Aorta (tissue), 5 donors: ENCODE results near the gene C10orf71. TPM values are rescaled to one million over a fixed set of nuclear protein-coding genes. Genes with fewer than 3 reads are reported as not detected.

Experiments used
- ATAC-seq: fragments of 200-7000 bp; cut with Tn5 transposase; one replicate; pipeline ENCODE4 v1.9.1; 2022; ENCODE audit warnings: moderate library complexity; ENCODE audit not compliant: low FRiP score
- DNase-seq, 2 donors: peaks; one replicate each; pipeline ENCODE4 v3.0.0-alpha.2; 2020
- H3K27ac ChIP-seq, 2 donors: one replicate each; pipeline ENCODE4 v1.5.1; 2013; ENCODE audit warnings: low read length in 2 of 2, mild to moderate bottlenecking in 2 of 2, moderate library complexity in 2 of 2, control low read depth in 1 of 2, inconsistent platforms in 1 of 2, low read depth in 1 of 2
- H3K27me3 ChIP-seq, 2 donors: one replicate each; pipeline ENCODE4 v1.6.1; 2013; ENCODE audit warnings: control low read depth in 1 of 2, low read length in 1 of 2, mild to moderate bottlenecking in 1 of 2, moderate library complexity in 1 of 2; ENCODE audit not compliant: insufficient read depth in 2 of 2, control insufficient read depth in 1 of 2
- H3K36me3 ChIP-seq, 2 donors: one replicate each; pipeline ENCODE4 v1.6.1; 2013; ENCODE audit warnings: control low read depth in 1 of 2, low read length in 1 of 2, mild to moderate bottlenecking in 1 of 2; ENCODE audit not compliant: insufficient read depth in 2 of 2, control insufficient read depth in 1 of 2
- H3K4me1 ChIP-seq, 2 donors: one replicate each; pipeline ENCODE4 v1.6.1; 2013; ENCODE audit warnings: low read length in 2 of 2, control low read depth in 1 of 2, mild to moderate bottlenecking in 1 of 2, moderate library complexity in 1 of 2; ENCODE audit not compliant: insufficient read depth in 2 of 2, control insufficient read depth in 1 of 2
- H3K4me3 ChIP-seq, 2 donors: one replicate each; pipeline ENCODE4 v1.5.1; 2013; ENCODE audit warnings: low read length in 2 of 2, control low read depth in 1 of 2, mild to moderate bottlenecking in 1 of 2
- H3K9me3 ChIP-seq: one replicate; pipeline ENCODE4 v1.6.1; 2013; ENCODE audit warnings: mild to moderate bottlenecking, low read length; ENCODE audit not compliant: control insufficient read depth
- WGBS, 2 donors: extraction: QIAGEN DNeasy Blood & Tissue Kit; methylation state at CpG; one replicate each; pipeline ENCODE4 v1.1.7; 2013; 5-methylcytosine and 5-hydroxymethylcytosine counted together
- intact Hi-C, 2 donors: fragments of 100-400 bp; cut with DNase I; formaldehyde crosslinking; loops; one replicate each; pipeline versions ENCODE4 v1.14.2 to v1.15.0; 2022
- polyA plus RNA-seq, 2 donors: library from polyadenylated mRNA; stranded (reverse); fragments of 200-250 nt; gene quantifications; one replicate each; pipeline ENCODE4 v1.2.3, GENCODE V29; 2013
- total RNA-seq, 2 donors: library from RNA; stranded (reverse); fragmentation: NEBNext Ultra II Directional; extraction: Animal tissue kit (Norgen Biotek cat#: 25700); gene quantifications; one replicate each; pipeline ENCODE4 v1.2.1, GENCODE V29; 2021
- donor health status: healthy with polysubstance abuse.
- donor health status: Bipolar disorder and iron deficiency.
- donor health status: DM: no; HTN: no; CAD: no.
- donor health status: DM: no; HTN: no; CAD: no.
- donor health status: DM: yes; HTN: yes; CAD: no.

Gene C10orf71
- total and polyA plus RNA-seq, 4 donors, result 0.09 to 0.13 (median 0.13) TPM; not detected in 1

DNA sequence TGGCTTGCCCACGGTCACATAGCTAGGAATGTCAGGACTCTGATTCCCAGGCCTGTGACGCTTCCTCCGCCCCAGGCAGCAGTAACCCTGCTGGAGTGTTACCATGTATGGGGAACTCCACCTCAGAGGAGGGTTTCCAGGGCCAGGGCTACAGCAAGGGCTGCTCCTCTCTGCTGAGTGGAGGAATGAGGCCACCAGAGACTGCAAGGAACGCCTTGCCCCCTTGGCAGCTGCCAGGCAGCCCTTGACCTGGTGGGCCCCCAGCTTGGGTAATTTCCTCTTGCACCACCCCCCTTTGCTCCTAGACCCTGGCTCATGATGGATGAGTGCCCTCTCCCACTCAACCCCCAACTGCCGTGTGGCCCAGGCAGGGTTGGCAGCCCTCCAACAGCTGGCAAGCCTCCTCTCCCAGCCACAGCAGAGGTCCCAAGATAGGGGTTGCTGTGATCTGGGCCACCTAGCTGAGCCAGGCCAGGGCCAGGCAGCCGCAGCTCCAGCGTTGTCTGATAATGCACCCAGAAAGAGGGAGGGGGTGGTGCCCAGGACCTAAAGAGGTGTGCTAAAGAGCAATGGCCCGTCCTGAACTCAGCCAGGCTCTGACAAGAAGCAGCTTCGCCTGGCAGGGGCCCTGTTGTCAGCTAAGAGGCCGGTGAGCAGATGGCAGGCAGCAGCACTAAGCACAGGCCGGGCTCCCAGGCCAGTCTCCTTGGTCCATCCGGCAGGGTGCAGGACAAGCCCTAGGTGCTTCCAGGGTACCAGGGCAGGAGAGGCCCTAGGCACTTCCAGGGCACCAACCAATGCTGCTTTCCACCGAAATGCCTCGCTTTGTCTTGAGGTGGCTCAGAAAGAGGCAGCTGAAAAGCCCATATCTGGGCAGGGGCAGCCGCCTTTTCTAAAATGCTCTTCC lies 61.6 kb downstream of the C10orf71 start:
- Histone ChIP-seq H3K9me3 (no peaks in the 10 kb centered on the region), H3K4me1 (no peaks in the 10 kb centered on the region), H3K36me3 (no peaks in the 10 kb centered on the region), H3K27me3 (no peaks in the 10 kb centered on the region), H3K4me3 (no peak overlapping the region), H3K27ac (no peak overlapping the region)
- DNase-seq (peak; percentile 58 to 74), ATAC-seq (peak; percentile 57)
- intact Hi-C loops, result no loop called here
- 49 to 50% methylated on average over 15 of the region's 15 CpGs for WGBS, 2 donors

DNA sequence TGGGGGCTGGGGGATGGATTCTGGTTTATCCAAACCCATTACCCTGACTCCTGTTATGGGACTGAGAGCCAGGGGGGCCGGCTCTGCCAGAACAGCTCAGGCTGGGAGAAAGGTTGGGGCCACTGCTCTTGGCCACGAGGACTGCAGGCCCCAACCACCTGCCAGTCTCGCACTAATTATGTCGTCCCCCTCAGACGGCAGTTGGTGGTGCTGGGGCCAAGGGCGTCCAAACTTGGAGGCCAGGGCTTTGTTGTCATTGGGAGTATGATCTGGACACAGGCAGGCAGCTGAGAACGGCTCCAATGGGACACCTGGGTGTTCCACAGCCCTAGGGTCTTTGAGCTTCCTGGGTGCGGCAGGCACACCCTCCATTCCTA lies 62.2 kb downstream of the C10orf71 start:
- DNase-seq (peak in 1 of 2 donors; percentile 38), ATAC-seq (no peak)
- Histone ChIP-seq H3K36me3 (no peaks in the 10 kb centered on the region), H3K27ac (no peak overlapping the region), H3K4me1 (no peaks in the 10 kb centered on the region), H3K9me3 (no peaks in the 10 kb centered on the region), H3K27me3 (no peaks in the 10 kb centered on the region), H3K4me3 (no peak overlapping the region)
- intact Hi-C loops, result no loop called here
- 84 to 87% methylated on average over 8 of the region's 8 CpGs for WGBS, 2 donors

DNA sequence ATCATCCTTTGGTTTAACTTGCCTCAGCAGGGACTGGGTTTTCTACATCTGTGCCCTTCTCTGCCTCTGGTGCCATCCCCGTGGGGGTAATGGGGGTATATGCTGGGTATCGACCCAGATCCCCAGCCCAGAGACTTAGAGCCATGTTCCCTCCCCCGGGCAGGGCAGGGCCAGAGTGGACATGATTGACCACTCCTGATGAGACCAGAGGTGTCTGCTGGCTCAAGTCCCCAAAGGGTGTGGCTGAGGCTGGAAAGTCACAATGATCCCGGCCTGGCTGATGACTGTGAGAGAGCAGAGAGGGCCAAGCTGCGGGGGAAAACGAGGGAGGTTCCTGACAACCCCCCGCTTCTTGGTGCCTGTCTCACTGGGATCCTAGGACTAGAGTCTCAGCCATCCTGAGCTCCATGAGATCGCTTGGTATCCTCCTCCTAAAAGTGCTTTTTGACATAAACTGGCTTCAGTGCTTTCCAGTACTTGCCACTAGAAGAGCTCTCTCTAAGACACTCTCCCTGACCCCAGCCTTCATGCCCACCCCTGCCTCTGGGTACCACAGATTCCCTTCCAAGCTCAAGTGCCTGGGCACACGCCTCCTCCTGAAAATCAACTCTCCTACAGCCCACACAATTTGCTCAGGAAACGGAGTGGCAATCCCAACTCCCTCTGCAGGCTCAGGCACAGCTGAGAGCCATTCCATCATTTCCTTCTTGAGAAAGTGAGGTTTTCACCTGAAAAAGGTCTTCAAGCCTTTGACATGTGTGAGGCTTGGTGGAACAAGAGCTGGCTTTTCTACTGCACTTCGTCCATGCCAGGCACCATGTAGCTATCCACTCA lies 63.0 kb downstream of the C10orf71 start:
- H3K36me3 ChIP-seq, result no peaks in the 10 kb centered on the region
- ATAC-seq (no peak), DNase-seq (peak in 1 of 2 donors; percentile 38)

DNA sequence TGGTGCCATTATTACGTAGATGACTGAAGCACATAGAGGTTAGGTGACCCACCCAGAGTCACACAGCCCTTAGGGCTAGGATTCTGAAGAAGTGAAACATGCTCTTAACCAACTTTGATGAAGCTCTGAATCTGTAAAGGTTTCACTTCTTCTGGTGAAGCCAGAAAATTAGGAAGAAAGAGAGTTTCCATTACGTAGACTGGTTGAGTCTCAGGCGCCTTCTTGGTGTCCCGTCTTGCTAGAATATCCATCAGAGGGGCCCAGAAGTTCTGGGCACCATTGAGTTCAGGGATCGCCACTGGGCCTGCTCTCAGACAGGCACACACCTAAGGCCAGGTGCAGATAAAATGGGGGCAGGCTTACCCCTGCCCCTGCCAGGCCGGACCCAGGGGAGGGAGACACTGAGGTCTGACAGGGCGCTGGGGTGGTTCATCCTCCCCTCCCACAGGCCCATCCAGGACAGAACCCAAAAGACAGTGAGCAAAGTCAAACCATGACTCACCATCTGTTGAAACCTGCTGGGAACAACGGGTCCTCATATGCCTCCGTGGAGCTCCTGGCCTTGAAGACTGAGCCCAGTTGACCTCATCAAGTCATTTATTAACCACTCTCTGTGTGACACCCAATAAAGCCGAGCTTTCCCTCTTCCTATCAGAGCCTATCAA lies 63.8 kb downstream of the C10orf71 start:
- ATAC-seq (no peak), DNase-seq (peak in 1 of 2 donors; percentile 48)
- intact Hi-C loops, result no loop called here
- no peaks in the 10 kb centered on the region for H3K36me3 ChIP-seq
- H3K27ac ChIP-seq, result no peak overlapping the region
- H3K4me1 ChIP-seq, result no peaks in the 10 kb centered on the region
- no peaks in the 10 kb centered on the region for H3K27me3 ChIP-seq
- WGBS, 2 donors, result 88 to 89% methylated on average over 10 of the region's 10 CpGs
- H3K4me3 ChIP-seq, result no peak overlapping the region
- no peaks in the 10 kb centered on the region for H3K9me3 ChIP-seq

More for the DNA sequence above, 63.0 kb downstream of the C10orf71 start:
- intact Hi-C loops, result no loop called here
- WGBS, 2 donors, result 85 to 89% methylated on average over 11 of the region's 11 CpGs
- H3K27ac ChIP-seq, result no peak overlapping the region
- H3K4me3 ChIP-seq, result no peak overlapping the region
- no peaks in the 10 kb centered on the region for H3K4me1 ChIP-seq
- no peaks in the 10 kb centered on the region for H3K27me3 ChIP-seq
- no peaks in the 10 kb centered on the region for H3K9me3 ChIP-seq

DNA sequence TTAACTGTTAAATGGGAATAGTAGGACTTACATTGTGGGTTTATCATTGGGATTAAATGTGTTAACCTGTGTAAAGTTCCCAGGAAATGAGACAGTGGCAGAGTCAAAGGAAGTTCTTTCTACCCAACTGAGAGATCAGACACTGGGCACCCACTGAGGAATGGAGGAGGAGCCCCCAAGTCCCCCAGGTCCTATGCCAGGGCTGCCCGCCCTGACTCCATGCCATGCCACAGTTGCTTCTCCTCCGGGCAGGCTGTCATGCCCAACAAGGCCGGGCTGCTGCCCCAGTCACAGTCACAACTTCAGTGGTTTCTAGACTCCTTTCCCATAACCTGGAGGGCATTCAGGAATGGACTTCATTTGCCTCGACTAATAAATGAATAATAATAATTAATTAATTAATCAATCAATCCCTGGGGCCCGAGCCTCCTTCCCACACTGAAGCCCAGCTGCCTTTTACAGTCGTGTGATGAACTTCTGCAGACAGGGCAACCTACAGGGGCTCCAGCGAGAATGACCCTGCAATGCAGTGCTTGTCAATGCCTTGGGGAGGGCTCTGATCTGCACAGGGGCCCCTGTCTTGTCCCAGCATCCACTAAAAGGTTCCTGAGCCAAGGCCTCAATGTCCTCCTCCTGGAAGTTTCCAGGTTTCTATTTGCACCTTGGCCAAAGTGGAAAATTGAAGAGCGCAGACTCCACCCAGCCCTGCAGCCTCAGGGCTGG lies 64.5 kb downstream of the C10orf71 start:
- DNase-seq (peak in 1 of 2 donors; percentile 28), ATAC-seq (no peak)
- Histone ChIP-seq H3K36me3 (no peaks in the 10 kb centered on the region), H3K9me3 (no peaks in the 10 kb centered on the region), H3K4me3 (no peak overlapping the region), H3K4me1 (no peaks in the 10 kb centered on the region), H3K27ac (no peak overlapping the region), H3K27me3 (no peaks in the 10 kb centered on the region)
- intact Hi-C loops, result no loop called here
- 83 to 84% methylated on average over 8 of the region's 8 CpGs for WGBS, 2 donors

DNA sequence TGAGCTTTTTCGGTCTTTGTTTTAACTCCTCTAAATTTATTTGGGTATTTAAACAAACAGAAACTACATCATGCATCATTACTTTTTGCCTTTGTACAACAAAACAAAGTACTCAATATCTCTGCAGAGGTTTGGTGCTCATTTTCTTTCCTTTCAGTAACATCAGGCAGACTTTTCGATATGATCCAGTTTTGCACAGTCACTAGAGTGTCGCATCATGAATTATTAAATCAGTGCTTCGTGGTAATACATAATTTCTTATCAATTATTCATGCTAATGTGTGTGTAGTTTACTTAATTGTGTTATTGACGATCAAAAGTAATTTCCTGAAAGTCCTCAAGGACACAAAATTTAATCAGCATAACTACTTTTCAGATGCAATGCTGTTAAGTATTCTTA lies 65.1 kb downstream of the C10orf71 start:
- Histone ChIP-seq H3K27ac (no peak overlapping the region), H3K9me3 (no peaks in the 10 kb centered on the region), H3K4me3 (no peak overlapping the region), H3K36me3 (no peaks in the 10 kb centered on the region), H3K4me1 (no peaks in the 10 kb centered on the region), H3K27me3 (no peaks in the 10 kb centered on the region)
- ATAC-seq, result no peak
- no peak for DNase-seq
- intact Hi-C loops, result no loop called here
- WGBS, 2 donors, result 82 to 86% methylated on average over 5 of the region's 5 CpGs

DNA sequence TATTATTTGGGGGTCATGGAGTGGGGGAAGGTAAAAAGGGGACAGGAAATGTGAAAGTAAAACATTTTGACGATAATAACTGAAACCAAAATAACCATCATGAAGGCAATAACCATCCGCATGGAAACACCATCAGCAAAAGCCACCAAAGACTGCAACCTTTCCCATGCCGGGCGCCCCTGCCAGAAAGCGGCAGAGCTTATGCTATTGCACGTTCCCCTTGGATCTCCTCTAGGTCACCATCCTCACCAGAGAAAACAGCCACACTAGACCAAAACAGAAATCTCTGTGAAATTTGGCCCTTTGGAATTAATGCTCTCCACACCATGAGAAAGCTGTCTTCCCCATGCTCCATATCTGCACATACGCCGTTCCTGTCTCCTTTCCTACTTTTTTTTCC lies 65.8 kb downstream of the C10orf71 start:
- no peaks in the 10 kb centered on the region for H3K36me3 ChIP-seq
- DNase-seq (peak in 1 of 2 donors; percentile 27), ATAC-seq (no peak)
- H3K27me3 ChIP-seq, result no peaks in the 10 kb centered on the region
- H3K4me1 ChIP-seq, result no peaks in the 10 kb centered on the region
- no peaks in the 10 kb centered on the region for H3K9me3 ChIP-seq
- 87 to 89% methylated on average over 8 of the region's 8 CpGs for WGBS, 2 donors
- no peak overlapping the region for H3K4me3 ChIP-seq
- intact Hi-C loops, result no loop called here
- no peak overlapping the region for H3K27ac ChIP-seq

DNA sequence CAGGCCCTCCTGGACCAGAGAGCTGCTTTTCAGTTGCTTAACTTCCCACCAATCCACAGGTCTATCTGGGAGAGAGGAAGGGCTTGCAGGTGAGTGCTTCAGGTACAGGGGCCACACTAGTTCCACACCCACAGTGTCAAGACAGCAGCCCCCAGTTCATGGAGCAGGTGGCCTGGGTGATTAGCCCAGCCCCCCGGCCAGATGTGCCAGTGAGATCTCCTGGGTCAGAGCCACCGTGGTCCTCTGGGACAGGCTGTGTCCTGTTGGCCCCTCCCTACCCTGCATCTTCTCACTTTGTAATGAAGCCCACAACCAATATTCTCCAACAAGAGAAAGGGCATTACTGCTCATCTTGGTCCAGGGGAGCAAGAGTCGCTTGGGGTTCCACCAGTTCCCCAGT lies 66.3 kb downstream of the C10orf71 start:
- no peak overlapping the region for H3K4me3 ChIP-seq
- H3K27me3 ChIP-seq, result no peaks in the 10 kb centered on the region
- H3K4me1 ChIP-seq, result no peaks in the 10 kb centered on the region
- H3K9me3 ChIP-seq, result no peaks in the 10 kb centered on the region
- H3K27ac ChIP-seq, result no peak overlapping the region
- H3K36me3 ChIP-seq, result no peaks in the 10 kb centered on the region
- ATAC-seq (no peak), DNase-seq (peak in 1 of 2 donors; percentile 34)
- 82 to 90% methylated on average over 3 of the region's 3 CpGs for whole genome bisulfite sequencing, 2 donors
- intact Hi-C loops, result no loop called here
